ENCODE data around the gene PTPRN2. TPM values are rescaled to one million over a fixed set of nuclear protein-coding genes. Genes with fewer than 3 reads are reported as not detected.
"Not testable (repeated sequence)": the region's sequence is repeated elsewhere in the genome, so short reads cannot be mapped to it uniquely, and the experiment has no call there.

The PTPRN2 gene
- total RNA-seq, 4 donors from 2014 or later, result 14.9 to 34.3 (median 21.3) TPM

DNA sequence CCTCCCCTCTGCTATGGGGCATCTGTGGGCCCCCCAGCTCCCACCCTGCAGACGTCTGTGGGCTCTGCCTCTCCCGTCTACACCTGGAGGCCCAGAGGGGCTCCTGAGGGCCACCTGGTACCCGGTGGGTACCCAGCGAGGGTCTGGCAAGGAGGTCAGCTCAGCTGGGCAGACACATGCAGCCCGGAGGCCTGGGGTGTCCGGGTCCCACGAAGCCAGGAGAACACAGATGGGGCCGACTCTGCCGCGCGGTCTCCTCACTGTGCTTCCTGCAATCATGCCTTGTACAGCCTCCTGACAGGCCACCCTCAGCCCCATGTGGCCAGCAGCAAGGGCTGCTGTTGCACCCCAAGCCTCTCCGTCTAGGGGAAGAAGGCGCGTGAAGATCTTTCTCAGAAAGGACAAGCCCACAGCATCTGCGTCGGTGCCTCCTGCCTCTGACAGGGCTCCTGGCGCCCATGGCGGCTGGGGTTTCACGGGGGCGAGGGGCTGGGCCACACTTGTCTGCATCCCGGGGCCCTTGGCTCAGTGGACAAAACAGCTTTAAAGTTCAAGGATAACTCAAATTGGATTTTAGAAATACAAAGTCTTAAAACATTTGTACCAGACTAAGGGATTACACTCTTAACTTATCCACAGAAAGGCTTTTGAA lies 859.5 kb downstream of the PTPRN2 start:
- no peak overlapping the region for H3K27ac ChIP-seq
- TF ChIP-seq POLR2A (IDR thresholded peaks at IDR 0.05), result no peak
- TF ChIP-seq CTCF (IDR thresholded peaks at IDR 0.05), result no peak
- no peaks in the 10 kb centered on the region for H3K27me3 ChIP-seq
- H3K36me3 ChIP-seq, result no peaks in the 10 kb centered on the region
- no peaks in the 10 kb centered on the region for H3K9me3 ChIP-seq
- H3K4me3 ChIP-seq, result no peak overlapping the region
- no peak for DNase-seq
- H3K4me1 ChIP-seq, result no peaks in the 10 kb centered on the region

DNA sequence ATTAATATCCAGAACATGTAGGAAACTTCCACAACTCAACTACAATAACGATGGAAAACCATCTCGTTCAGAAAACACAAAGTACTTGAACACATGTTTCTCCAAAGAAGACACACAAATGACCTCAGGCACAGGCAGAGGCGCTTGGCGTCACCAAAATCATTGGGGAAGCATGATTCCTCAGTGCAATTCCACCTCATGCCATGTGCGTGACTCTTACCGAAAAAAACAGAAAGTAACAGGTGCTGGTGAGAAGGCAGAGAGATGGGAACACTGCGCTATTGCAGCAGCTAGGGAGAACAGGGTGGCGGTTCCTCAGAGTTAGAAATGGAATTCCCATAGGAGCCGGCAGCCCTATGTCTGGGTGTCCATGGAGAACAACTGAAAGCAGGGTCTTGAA lies 860.9 kb downstream of the PTPRN2 start:
- no peaks in the 10 kb centered on the region for H3K36me3 ChIP-seq
- no peaks in the 10 kb centered on the region for H3K9me3 ChIP-seq
- no peak overlapping the region for H3K4me3 ChIP-seq
- H3K27ac ChIP-seq, result no peak overlapping the region
- H3K27me3 ChIP-seq, result no peaks in the 10 kb centered on the region
- no peak for DNase-seq
- TF ChIP-seq POLR2A (IDR thresholded peaks at IDR 0.05) (no peak), CTCF (IDR thresholded peaks at IDR 0.05) (no peak)
- H3K4me1 ChIP-seq, result no peaks in the 10 kb centered on the region

DNA sequence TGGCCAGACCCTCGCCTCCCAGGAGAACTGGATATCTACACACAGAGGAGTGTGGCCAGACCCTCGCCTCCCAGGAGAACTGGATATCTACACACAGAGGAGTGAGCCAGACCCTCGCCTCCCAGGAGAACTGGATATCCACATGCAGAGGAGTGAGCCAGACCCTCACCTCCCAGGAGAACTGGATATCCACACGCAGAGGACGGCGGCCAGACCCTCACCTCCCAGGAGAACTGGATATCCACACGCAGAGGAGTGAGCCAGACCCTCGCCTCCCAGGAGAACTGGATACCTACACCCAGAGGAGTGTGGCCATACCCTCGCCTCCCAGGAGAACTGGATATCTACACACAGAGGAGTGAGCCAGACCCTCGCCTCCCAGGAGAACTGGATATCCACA lies 862.3 kb downstream of the PTPRN2 start:
- not testable (repeated sequence) for H3K4me1 ChIP-seq, H3K4me3 ChIP-seq, DNase-seq, H3K36me3 ChIP-seq, H3K27ac ChIP-seq, H3K27me3 ChIP-seq, H3K9me3 ChIP-seq

GRCh38 chr7:157723205-157723604 lies 864.4 kb downstream of the PTPRN2 start:
- Histone ChIP-seq H3K9me3 (no peaks in the 10 kb centered on the region), H3K36me3 (no peaks in the 10 kb centered on the region), H3K27ac (no peak overlapping the region), H3K27me3 (no peaks in the 10 kb centered on the region), H3K4me1 (no peaks in the 10 kb centered on the region), H3K4me3 (no peak overlapping the region)
- TF ChIP-seq CTCF (IDR thresholded peaks at IDR 0.05) (no peak), POLR2A (IDR thresholded peaks at IDR 0.05) (no peak)
- no peak for DNase-seq

- DNase-seq, result no peak
- Histone ChIP-seq H3K36me3 (no peaks in the 10 kb centered on the region), H3K27ac (no peak overlapping the region), H3K4me3 (no peak overlapping the region), H3K9me3 (no peaks in the 10 kb centered on the region), H3K4me1 (no peaks in the 10 kb centered on the region), H3K27me3 (no peaks in the 10 kb centered on the region)
- no peak for TF ChIP-seq CTCF (IDR thresholded peaks at IDR 0.05)
- no peak for TF ChIP-seq POLR2A (IDR thresholded peaks at IDR 0.05)
Measured at GRCh38 chr7:157722137-157723060, 865.2 kb downstream of the PTPRN2 start.

GRCh38 chr7:157721468-157722136 lies 866.0 kb downstream of the PTPRN2 start:
- Histone ChIP-seq H3K4me3 (no peak overlapping the region), H3K4me1 (no peaks in the 10 kb centered on the region), H3K9me3 (no peaks in the 10 kb centered on the region), H3K36me3 (no peaks in the 10 kb centered on the region), H3K27ac (no peak overlapping the region), H3K27me3 (no peaks in the 10 kb centered on the region)
- no peak for DNase-seq
- no peak for TF ChIP-seq CTCF (IDR thresholded peaks at IDR 0.05)
- TF ChIP-seq POLR2A (IDR thresholded peaks at IDR 0.05), result no peak
